Upper lobe of left lung (tissue), 6 donors: ENCODE measurements around the gene DENND4C. TPM values are rescaled to one million over a fixed set of nuclear protein-coding genes. Genes with fewer than 3 reads are reported as not detected.

ENCODE experiments used
- ATAC-seq, 2 donors: fragments of 200-7000 bp; cut with Tn5 transposase; one replicate each; pipeline ENCODE4 v1.9.1; 2022; ENCODE audit warnings: mild to moderate bottlenecking in 2 of 2, moderate library complexity in 2 of 2; ENCODE audit not compliant: low FRiP score in 2 of 2
- DNase-seq, 2 donors: peaks; one replicate each; pipeline ENCODE4 v3.0.0-alpha.2; 2019 to 2020
- H3K27ac ChIP-seq, 4 donors: fragments of 200-600 bp; sonication (generic); one replicate each; pipeline ENCODE4 v1.5.1; 2016 to 2019
- H3K27me3 ChIP-seq, 4 donors: fragments of 200-600 bp; sonication (generic); one replicate each; pipeline ENCODE4 v1.5.1; 2017 to 2019
- H3K36me3 ChIP-seq, 4 donors: fragments of 200-600 bp; sonication (generic); one replicate each; pipeline ENCODE4 v1.5.1; 2016 to 2019
- H3K4me1 ChIP-seq, 4 donors: fragments of 200-600 bp; sonication (generic); one replicate each; pipeline ENCODE4 v1.5.1; 2018 to 2019
- H3K4me3 ChIP-seq, 4 donors: fragments of 200-600 bp; sonication (generic); one replicate each; pipeline ENCODE4 v1.5.1; 2017 to 2019; ENCODE audit warnings: mild to moderate bottlenecking in 2 of 4, moderate library complexity in 1 of 4
- H3K9me3 ChIP-seq, 4 donors: fragments of 200-600 bp; sonication (generic); one replicate each; pipeline ENCODE4 v1.5.1; 2018 to 2019
- CTCF ChIP-seq, 6 experiments: fragments of 450-650 bp in 4 of 6; fragments of 200-600 bp in 2 of 6; sonication (generic) in 2 of 6; IDR thresholded peaks; one replicate each; pipeline ENCODE4 v1.5.1; 2016 to 2019; ENCODE audit warnings: antibody characterized with exemption in 6 of 6
- EP300 ChIP-seq, 4 donors: sonication (generic); formaldehyde crosslinking; IDR thresholded peaks; one replicate each; pipeline ENCODE4 v1.5.1; 2017; ENCODE audit warnings: antibody characterized with exemption in 4 of 4, control low read depth in 2 of 4
- POLR2A ChIP-seq, 4 donors: fragments of 450-650 bp; IDR thresholded peaks; one replicate each; pipeline ENCODE4 v1.5.1; 2016 to 2017; ENCODE audit warnings: antibody characterized with exemption in 4 of 4, mild to moderate bottlenecking in 2 of 4
- POLR2AphosphoS5 ChIP-seq, 2 donors: sonication (generic); formaldehyde crosslinking; IDR thresholded peaks; one replicate each; pipeline ENCODE4 v1.5.1; 2017; ENCODE audit warnings: antibody characterized with exemption in 2 of 2
- whole genome bisulfite sequencing, 2 donors: methylation state at CpG; one replicate each; pipeline ENCODE4 v1.1.5; 2017 to 2018; 5-methylcytosine and 5-hydroxymethylcytosine counted together
- total RNA-seq, 6 donors: library from RNA; depleted of rRNA in 4 of 6; stranded (reverse); fragments of >200 nt in 4 of 6; gene quantifications; one replicate each; pipeline versions ENCODE4 v1.1.0 to v1.2.1, GENCODE V29; 2016 to 2021
- donor health status: DM: no; HTN: no; CAD: no; lungs with moderate emphysema.
- donor health status: DM: no; HTN: yes; CAD: no; lungs with severe emphysema.

Gene DENND4C
- total RNA-seq, 6 donors from 2014 or later: 66.1 to 181 (median 108) TPM

DNA sequence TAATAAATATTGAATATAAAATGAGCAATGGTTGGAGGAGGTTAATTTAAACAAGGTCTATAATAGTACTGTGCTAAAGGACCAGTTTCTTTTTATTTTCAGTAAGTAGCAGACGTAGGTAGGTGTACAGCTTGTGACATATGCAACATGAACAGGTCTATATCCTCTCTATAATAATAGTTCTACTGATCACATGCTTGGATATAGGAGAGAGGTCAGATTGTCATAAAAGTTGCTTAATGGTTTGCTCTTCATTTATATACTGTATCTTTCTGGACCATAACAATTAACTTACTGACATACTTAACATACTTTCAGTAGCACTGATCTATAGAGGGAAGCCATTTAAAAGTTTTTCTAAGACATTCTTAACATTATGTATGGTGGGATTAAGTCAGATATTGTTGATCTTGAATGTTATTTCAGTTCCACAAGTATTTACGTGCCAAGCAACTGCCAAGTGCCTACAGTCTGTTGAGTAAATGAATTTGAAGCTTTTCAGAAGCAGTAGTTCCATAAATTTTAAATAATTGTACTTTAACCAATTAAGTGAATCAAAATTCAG is 68.0 kb downstream of the DENND4C start:
- 90 to 92% methylated on average over 2 of the region's 2 CpGs for WGBS, 2 donors
- H3K36me3 ChIP-seq: peaks cover 0 to 64% (median 33%) of the 10 kb centered on the region in 4 donors
- no peak overlapping the region for H3K4me3 ChIP-seq
- TF ChIP-seq POLR2A (IDR thresholded peaks at IDR 0.05) (no peak), CTCF (IDR thresholded peaks at IDR 0.05) (no peak), EP300 (IDR thresholded peaks at IDR 0.05) (no peak), POLR2AphosphoS5 (IDR thresholded peaks at IDR 0.05) (no peak)
- ATAC-seq (no peak), DNase-seq (no peak)
- H3K4me1 ChIP-seq: no peaks in the 10 kb centered on the region
- H3K27me3 ChIP-seq: no peaks in the 10 kb centered on the region
- H3K9me3 ChIP-seq: no peaks in the 10 kb centered on the region
- no peak overlapping the region for H3K27ac ChIP-seq

DNA sequence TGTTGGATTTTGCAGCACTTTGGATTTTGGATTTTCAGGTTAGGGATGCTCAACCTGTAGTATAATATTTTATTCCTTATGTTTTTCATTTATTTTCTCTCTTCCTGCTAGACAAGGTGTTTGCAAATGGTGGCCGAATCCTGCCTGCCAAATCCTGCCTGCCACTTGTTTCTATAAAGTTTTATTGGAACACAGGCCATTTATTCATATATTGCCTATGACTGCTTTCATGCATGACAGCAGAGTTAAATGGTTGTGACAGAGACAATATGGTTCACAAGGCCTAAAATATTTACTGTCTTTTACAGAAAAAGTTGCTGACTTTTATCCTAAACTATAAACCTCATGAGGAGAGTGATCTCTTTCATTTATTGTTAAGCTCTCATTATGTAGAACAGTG is 72.7 kb downstream of the DENND4C start:
- H3K27ac ChIP-seq: no peak overlapping the region
- H3K4me1 ChIP-seq: no peaks in the 10 kb centered on the region
- 95 to 96% methylated on average over 1 of the region's 1 CpG for WGBS, 2 donors
- no peaks in the 10 kb centered on the region for H3K9me3 ChIP-seq
- no peak for DNase-seq
- no peak overlapping the region for H3K4me3 ChIP-seq
- no peaks in the 10 kb centered on the region for H3K27me3 ChIP-seq
- TF ChIP-seq EP300 (IDR thresholded peaks at IDR 0.05): no peak
- no peak for TF ChIP-seq POLR2A (IDR thresholded peaks at IDR 0.05)
- no peak for TF ChIP-seq CTCF (IDR thresholded peaks at IDR 0.05)
- TF ChIP-seq POLR2AphosphoS5 (IDR thresholded peaks at IDR 0.05): no peak
- no peak for ATAC-seq
- H3K36me3 ChIP-seq: peaks cover 0 to 76% (median 26%) of the 10 kb centered on the region in 4 donors

GRCh38 chr9:19306568-19306967 is 76.1 kb downstream of the DENND4C start:
- TF ChIP-seq EP300 (IDR thresholded peaks at IDR 0.05) (no peak), CTCF (IDR thresholded peaks at IDR 0.05) (no peak), POLR2A (IDR thresholded peaks at IDR 0.05) (no peak), POLR2AphosphoS5 (IDR thresholded peaks at IDR 0.05) (no peak)
- no peak overlapping the region for H3K4me3 ChIP-seq
- H3K27ac ChIP-seq: no peak overlapping the region
- no peak for DNase-seq
- H3K27me3 ChIP-seq: no peaks in the 10 kb centered on the region
- H3K4me1 ChIP-seq: no peaks in the 10 kb centered on the region
- ATAC-seq: no peak
- H3K36me3 ChIP-seq: peaks cover 0 to 46% (median 9%) of the 10 kb centered on the region in 4 donors
- H3K9me3 ChIP-seq: no peaks in the 10 kb centered on the region
- 97 to 99% methylated on average over 5 of the region's 5 CpGs for WGBS, 2 donors

DNA sequence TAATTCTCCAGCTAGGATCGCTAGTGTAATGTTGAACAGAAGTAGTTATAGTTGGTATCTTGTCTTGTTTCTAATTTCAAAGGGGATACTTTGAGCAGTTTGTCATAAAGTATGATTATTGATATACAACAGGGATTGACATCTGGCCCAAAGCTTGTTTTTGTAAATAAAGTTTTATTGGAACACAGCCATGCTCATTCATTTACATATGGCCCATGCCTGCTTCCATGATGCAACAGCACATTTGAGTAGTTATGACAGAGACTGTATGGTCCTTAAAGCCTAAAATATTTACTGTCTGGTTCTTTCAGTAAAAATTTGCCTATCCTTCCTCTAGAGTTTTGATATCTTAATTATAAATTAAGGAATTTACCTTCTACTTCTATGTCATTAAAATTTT is 79.8 kb downstream of the DENND4C start:
- Histone ChIP-seq H3K27ac (no peak overlapping the region), H3K9me3 (no peaks in the 10 kb centered on the region), H3K4me1 (no peaks in the 10 kb centered on the region), H3K27me3 (no peaks in the 10 kb centered on the region), H3K4me3 (no peak overlapping the region), H3K36me3 (peaks cover 0 to 22% (median 3%) of the 10 kb centered on the region in 4 donors)
- TF ChIP-seq EP300 (IDR thresholded peaks at IDR 0.05) (no peak), CTCF (IDR thresholded peaks at IDR 0.05) (no peak), POLR2AphosphoS5 (IDR thresholded peaks at IDR 0.05) (no peak), POLR2A (IDR thresholded peaks at IDR 0.05) (no peak)
- ATAC-seq (no peak), DNase-seq (no peak)
- 96 to 97% methylated on average over 1 of the region's 1 CpG for WGBS, 2 donors

GRCh38 chr9:19313573-19313972 is 83.1 kb downstream of the DENND4C start:
- H3K4me1 ChIP-seq: no peaks in the 10 kb centered on the region
- 64 to 71% methylated on average over 3 of the region's 3 CpGs for WGBS, 2 donors

More at GRCh38 chr9:19313573-19313972, 83.1 kb downstream of the DENND4C start:
- ATAC-seq (no peak), DNase-seq (no peak)
- H3K27me3 ChIP-seq: no peaks in the 10 kb centered on the region
- no peaks in the 10 kb centered on the region for H3K9me3 ChIP-seq
- H3K4me3 ChIP-seq: no peak overlapping the region
- TF ChIP-seq EP300 (IDR thresholded peaks at IDR 0.05): no peak
- no peak for TF ChIP-seq POLR2A (IDR thresholded peaks at IDR 0.05)
- TF ChIP-seq POLR2AphosphoS5 (IDR thresholded peaks at IDR 0.05): no peak
- no peak for TF ChIP-seq CTCF (IDR thresholded peaks at IDR 0.05)
- H3K36me3 ChIP-seq: peaks cover 0 to 26% (median 7%) of the 10 kb centered on the region in 4 donors
- no peak overlapping the region for H3K27ac ChIP-seq
